ENCODE data around the gene ZBTB17. TPM values are rescaled to one million over a fixed set of nuclear protein-coding genes. Genes with fewer than 3 reads are reported as not detected.
A peak's percentile ranks its signal among the peaks of the same experiment; 100 is the strongest.
"Not testable (repeated sequence)": the region's sequence is repeated elsewhere in the genome, so short reads cannot be mapped to it uniquely, and the experiment has no call there.

Gene ZBTB17
- total RNA-seq (ENCODE audit: unreplicated experiment) = 86.9 TPM
- long read RNA-seq, transcript ZBTB17-202 (16 exons, 2,745 nt) = major isoform, 12 of 23 reads
- long read RNA-seq, partial matches to known transcripts = 2 of 23 reads
- long read RNA-seq, other reads (novel, unspliced or antisense) = 9 of 23 reads

DNA sequence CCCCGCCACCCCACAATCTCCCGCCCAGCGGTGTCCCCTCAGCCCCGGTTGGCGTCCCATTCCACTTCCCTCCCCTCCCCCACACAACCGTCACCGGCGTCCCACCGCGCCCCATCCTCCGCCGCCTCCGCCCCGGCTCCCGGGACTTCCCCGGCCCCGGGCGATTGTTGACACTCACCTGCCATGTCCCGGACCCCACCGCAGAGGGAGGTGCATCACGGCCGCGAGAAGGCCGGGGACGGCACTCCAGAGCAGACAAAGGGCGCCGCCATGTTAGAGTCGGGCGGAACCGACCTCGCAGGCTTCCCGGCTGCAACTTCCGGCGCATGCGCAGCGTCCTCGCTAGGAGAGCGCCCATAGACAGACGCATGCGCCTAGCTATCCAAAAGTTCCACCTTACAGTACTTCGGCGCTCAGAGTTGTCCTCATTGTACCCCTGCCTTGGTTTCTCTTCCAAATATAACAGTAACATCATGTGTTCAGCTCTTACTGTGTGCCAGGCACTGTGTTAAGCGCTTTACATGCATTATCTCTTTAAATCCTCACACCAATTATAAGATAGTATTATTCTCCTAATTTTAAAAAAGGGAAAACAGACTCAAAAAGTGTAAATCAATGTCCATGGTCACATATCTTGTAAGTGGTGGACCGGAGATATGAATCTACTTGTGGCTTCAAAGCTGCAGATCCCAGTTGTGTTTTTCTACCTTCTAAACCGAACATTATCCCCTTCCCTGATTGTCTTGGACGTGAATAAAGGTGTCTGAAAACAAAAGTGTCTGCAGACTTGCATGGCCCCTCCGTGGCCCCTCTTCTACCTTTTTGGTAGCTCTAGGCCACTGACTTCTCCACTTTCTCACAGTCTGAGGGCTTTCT lies at the start of gene ZBTB17:
Gene ZBTB17 (minus strand): TSS at position 297 of the 876 bp plus-strand sequence. CDS start 27,606 bp downstream, outside the sequence.
- peak within 1 kb of the TSS; percentile 92 for H3K4me3 Mint-ChIP-seq (ENCODE audit: unreplicated experiment)
- peaks cover 3% of the 10 kb centered on the region for H3K27me3 Mint-ChIP-seq (ENCODE audit: unreplicated experiment)
- peaks cover 7% of the 10 kb centered on the region for H3K9me3 Mint-ChIP-seq (ENCODE audit: unreplicated experiment)
- H3K36me3 Mint-ChIP-seq (ENCODE audit: unreplicated experiment) = peaks cover 8% of the 10 kb centered on the region
- H3K4me1 Mint-ChIP-seq (ENCODE audit: low read depth, unreplicated experiment) = peaks cover 14% of the 10 kb centered on the region
- peak within 1 kb of the TSS; percentile 94 for H3K27ac Mint-ChIP-seq (ENCODE audit: unreplicated experiment)
- TF ChIP-seq, protein P1, sequence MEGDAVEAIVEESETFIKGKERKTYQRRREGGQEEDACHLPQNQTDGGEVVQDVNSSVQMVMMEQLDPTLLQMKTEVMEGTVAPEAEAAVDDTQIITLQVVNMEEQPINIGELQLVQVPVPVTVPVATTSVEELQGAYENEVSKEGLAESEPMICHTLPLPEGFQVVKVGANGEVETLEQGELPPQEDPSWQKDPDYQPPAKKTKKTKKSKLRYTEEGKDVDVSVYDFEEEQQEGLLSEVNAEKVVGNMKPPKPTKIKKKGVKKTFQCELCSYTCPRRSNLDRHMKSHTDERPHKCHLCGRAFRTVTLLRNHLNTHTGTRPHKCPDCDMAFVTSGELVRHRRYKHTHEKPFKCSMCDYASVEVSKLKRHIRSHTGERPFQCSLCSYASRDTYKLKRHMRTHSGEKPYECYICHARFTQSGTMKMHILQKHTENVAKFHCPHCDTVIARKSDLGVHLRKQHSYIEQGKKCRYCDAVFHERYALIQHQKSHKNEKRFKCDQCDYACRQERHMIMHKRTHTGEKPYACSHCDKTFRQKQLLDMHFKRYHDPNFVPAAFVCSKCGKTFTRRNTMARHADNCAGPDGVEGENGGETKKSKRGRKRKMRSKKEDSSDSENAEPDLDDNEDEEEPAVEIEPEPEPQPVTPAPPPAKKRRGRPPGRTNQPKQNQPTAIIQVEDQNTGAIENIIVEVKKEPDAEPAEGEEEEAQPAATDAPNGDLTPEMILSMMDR (IDR thresholded peaks at IDR 0.05; ENCODE audit: partially characterized antibody, unreplicated experiment) = peak; percentile 11
- DNase-seq = peak; percentile 96

DNA sequence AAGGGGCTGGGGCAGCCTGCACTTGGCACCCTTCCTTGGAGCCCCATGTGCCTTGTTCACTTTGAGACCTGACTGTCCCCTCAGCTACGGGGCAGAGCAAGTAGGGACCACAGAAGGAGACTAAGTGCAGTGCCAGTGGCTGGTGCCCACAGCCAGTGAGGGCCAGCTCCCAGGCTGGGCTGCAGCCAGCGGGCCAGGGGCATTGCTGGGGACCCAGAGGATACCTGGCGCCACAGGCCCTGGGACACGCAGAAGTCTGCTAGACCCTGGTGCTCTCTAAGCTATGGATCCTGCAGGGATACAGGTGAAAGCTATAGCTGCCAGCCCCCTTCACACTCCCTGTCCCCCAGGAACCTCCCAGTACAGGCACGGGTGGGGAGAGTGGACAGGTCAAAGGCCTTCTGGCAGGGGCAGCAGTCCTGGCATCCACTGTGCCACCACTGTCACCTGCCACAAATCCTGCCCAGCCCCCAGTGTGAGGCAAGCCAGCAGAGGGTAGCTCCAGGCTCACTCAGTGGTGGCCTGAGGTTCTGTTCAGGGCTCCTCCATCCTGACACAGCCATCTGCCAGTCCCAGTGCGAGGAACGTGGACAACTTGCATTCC lies 47.3 kb upstream of the ZBTB17 start:
- H3K36me3 Mint-ChIP-seq (ENCODE audit: unreplicated experiment) = no peaks in the 10 kb centered on the region
- no peak for DNase-seq
- H3K27me3 Mint-ChIP-seq (ENCODE audit: unreplicated experiment) = peaks cover 6% of the 10 kb centered on the region
- H3K27ac Mint-ChIP-seq (ENCODE audit: unreplicated experiment) = no peak overlapping the region
- peaks cover 24% of the 10 kb centered on the region for H3K4me1 Mint-ChIP-seq (ENCODE audit: low read depth, unreplicated experiment)
- H3K4me3 Mint-ChIP-seq (ENCODE audit: unreplicated experiment) = no peak overlapping the region
- peaks cover 8% of the 10 kb centered on the region for H3K9me3 Mint-ChIP-seq (ENCODE audit: unreplicated experiment)
- TF ChIP-seq, protein P1 (IDR thresholded peaks at IDR 0.05; ENCODE audit: partially characterized antibody, unreplicated experiment) = no peak

DNA sequence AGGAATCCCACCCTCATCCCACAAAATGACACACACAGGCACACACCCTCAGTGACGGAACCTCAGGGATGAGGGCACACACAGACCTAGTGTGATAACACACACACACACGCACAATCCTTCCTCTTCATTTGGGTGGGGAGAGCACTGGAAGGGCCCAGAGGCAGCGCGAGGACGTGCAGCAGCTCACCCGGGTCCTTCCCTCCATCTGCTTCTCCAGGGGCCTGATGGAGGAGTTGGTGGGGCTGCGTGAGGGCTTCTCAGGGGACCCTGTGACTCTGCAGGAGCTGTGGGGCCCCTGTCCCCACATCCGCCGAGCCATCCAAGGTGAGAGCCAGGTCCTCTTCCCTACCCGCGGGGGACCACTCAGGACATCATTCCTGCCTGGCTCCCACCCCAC lies 46.5 kb upstream of the ZBTB17 start:
- H3K27me3 Mint-ChIP-seq (ENCODE audit: unreplicated experiment) = peaks cover 6% of the 10 kb centered on the region
- peaks cover 26% of the 10 kb centered on the region for H3K4me1 Mint-ChIP-seq (ENCODE audit: low read depth, unreplicated experiment)
- TF ChIP-seq, protein P1 (IDR thresholded peaks at IDR 0.05; ENCODE audit: partially characterized antibody, unreplicated experiment) = no peak
- peaks cover 11% of the 10 kb centered on the region for H3K9me3 Mint-ChIP-seq (ENCODE audit: unreplicated experiment)
- H3K27ac Mint-ChIP-seq (ENCODE audit: unreplicated experiment) = no peak overlapping the region
- DNase-seq = no peak
- H3K4me3 Mint-ChIP-seq (ENCODE audit: unreplicated experiment) = no peak overlapping the region
- no peaks in the 10 kb centered on the region for H3K36me3 Mint-ChIP-seq (ENCODE audit: unreplicated experiment)

DNA sequence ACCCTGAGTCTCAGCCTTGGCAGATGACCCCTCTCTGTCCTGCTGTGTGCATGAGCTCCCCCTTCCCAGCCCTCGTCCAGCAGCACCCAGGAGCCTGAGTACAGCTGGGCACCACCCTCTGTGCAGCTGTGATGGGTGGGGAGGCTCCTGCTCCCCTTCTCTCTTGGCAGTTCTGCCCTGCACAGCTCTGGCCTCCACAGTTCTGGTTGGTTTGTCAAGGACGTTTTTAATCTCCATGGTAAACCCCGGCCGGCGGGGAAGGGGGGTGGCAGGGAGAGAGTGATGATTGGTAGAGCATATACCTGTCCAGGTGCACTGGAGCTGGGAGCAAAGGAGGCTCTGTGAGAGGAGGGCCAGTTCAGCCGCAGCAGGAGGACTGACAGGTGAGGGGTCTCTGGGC lies 45.8 kb upstream of the ZBTB17 start, which contains the start of gene CLCNKA:
Gene CLCNKA (plus strand): TSS at position 356 of the 400 bp plus-strand sequence. CDS start 584 bp downstream, outside the sequence.
- H3K9me3 Mint-ChIP-seq (ENCODE audit: unreplicated experiment) = peaks cover 12% of the 10 kb centered on the region
- no peak for DNase-seq
- H3K27ac Mint-ChIP-seq (ENCODE audit: unreplicated experiment) = peak within 1 kb of the TSS; percentile 22
- TF ChIP-seq, protein P1 (IDR thresholded peaks at IDR 0.05; ENCODE audit: partially characterized antibody, unreplicated experiment) = no peak
- H3K36me3 Mint-ChIP-seq (ENCODE audit: unreplicated experiment) = no peaks in the 10 kb centered on the region
- peaks cover 26% of the 10 kb centered on the region for H3K4me1 Mint-ChIP-seq (ENCODE audit: low read depth, unreplicated experiment)
- no peak within 1 kb of the TSS for H3K4me3 Mint-ChIP-seq (ENCODE audit: unreplicated experiment)
- H3K27me3 Mint-ChIP-seq (ENCODE audit: unreplicated experiment) = peaks cover 8% of the 10 kb centered on the region

DNA sequence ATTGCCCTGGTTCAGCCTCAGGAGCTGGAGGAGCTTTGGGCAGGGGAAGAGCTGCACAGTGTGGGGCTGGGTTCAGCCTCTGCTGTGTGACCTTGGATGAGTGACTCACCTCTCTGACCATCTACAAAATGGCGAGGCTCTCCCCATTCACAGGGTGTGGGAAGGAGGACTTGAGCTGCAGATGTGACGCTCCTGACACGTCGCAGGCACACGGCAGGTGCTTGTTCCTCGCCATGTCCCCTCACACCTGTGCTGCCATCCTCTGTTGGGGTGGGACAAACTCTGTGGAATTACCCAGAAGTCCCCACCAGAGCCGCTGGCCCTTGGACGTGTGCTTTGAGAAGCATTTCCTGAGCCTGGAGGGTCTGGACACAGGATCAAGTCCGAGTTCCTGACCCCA lies 45.0 kb upstream of the ZBTB17 start:
- peaks cover 12% of the 10 kb centered on the region for H3K9me3 Mint-ChIP-seq (ENCODE audit: unreplicated experiment)
- not testable (repeated sequence) for H3K4me3 Mint-ChIP-seq (ENCODE audit: unreplicated experiment); DNase-seq; H3K27me3 Mint-ChIP-seq (ENCODE audit: unreplicated experiment); H3K36me3 Mint-ChIP-seq (ENCODE audit: unreplicated experiment); H3K27ac Mint-ChIP-seq (ENCODE audit: unreplicated experiment)
- H3K4me1 Mint-ChIP-seq (ENCODE audit: low read depth, unreplicated experiment) = peaks cover 26% of the 10 kb centered on the region
